PFSK-1 (cell line): Measurements from ENCODE around the gene NXPE3.

ENCODE experiments used
- FOXP2 ChIP-seq: optimal IDR thresholded peaks from 2 replicates; pipeline ENCODE3; 2011; ENCODE audit warnings: borderline replicate concordance, control low read depth, inconsistent platforms; ENCODE audit not compliant: insufficient read depth; ENCODE audit errors: extremely low read length, extremely low read depth
- POLR2AphosphoS5 ChIP-seq: IDR thresholded peaks from 2 replicates; pipeline ENCODE4 v1.6.1; 2012; ENCODE audit warnings: low read depth, mild to moderate bottlenecking, control low read depth, low read length, moderate library complexity
- REST ChIP-seq, 2 experiments: IDR thresholded peaks; 2 replicates each; pipeline versions ENCODE4 v1.6.1 to v1.8.0; 2011 to 2012; ENCODE audit warnings: low read depth in 2 of 2, low read length in 2 of 2, control low read depth in 1 of 2, inconsistent platforms in 1 of 2, mild to moderate bottlenecking in 1 of 2, moderate library complexity in 1 of 2; ENCODE audit not compliant: insufficient read depth in 1 of 2
- SIN3A ChIP-seq: IDR thresholded peaks from 2 replicates; pipeline ENCODE4 v1.6.1; 2012; ENCODE audit warnings: mild to moderate bottlenecking, low read length, moderate library complexity, borderline replicate concordance; ENCODE audit not compliant: insufficient read depth
- TAF1 ChIP-seq: IDR thresholded peaks from 2 replicates; pipeline ENCODE4 v1.6.1; 2012; ENCODE audit warnings: low read length, control low read depth, borderline replicate concordance; ENCODE audit not compliant: insufficient read depth

GRCh38 chr3:101876142-101876541 lies 97.1 kb downstream of the NXPE3 start:
- TF ChIP-seq SIN3A = no peak
- TF ChIP-seq POLR2AphosphoS5 = no peak
- TF ChIP-seq REST (IDR thresholded peaks at IDR 0.05; ENCODE audit: insufficient read depth in 1 of 2, low read depth in 2 of 2, low read length in 2 of 2) = no peak
- no peak for TF ChIP-seq TAF1
- TF ChIP-seq FOXP2 = no peak
